Activated naive CD4-positive, alpha-beta T cell treated with anti-CD3 and anti-CD28 coated beads, Interleukin-2, amount 50 U/mL, for 16 hours (primary cell): ENCODE results near the gene GABBR2.
"Not testable (repeated sequence)": the region's sequence is repeated elsewhere in the genome, so short reads cannot be mapped to it uniquely, and the experiment has no call there.

Experiments used
- DNase-seq: peaks from one replicate; pipeline ENCODE4 v3.0.0-alpha.2; 2020

The GABBR2 gene

GRCh38 chr9:98591696-98592095 is 117.0 kb downstream of the GABBR2 start:
- no peak for DNase-seq

DNA sequence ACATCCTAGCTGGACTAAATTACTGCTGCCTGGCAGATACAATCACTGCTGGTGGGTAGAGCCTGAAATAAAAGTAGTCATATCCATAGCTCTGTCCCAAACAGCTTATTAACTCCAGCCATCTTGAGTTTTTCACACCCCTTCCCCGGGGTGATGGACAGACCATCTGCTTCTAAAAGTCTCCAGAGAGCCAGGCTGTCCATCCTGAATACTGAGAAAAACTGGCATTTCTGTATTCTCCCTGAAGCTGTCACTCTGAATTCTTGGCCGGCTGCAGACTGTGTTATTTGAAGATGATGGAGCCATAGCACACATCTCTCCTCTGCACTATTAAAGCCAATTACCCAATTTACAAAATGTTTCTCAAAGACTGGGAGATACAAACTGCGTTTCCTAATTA is 118.6 kb downstream of the GABBR2 start:
- DNase-seq = no peak

DNA sequence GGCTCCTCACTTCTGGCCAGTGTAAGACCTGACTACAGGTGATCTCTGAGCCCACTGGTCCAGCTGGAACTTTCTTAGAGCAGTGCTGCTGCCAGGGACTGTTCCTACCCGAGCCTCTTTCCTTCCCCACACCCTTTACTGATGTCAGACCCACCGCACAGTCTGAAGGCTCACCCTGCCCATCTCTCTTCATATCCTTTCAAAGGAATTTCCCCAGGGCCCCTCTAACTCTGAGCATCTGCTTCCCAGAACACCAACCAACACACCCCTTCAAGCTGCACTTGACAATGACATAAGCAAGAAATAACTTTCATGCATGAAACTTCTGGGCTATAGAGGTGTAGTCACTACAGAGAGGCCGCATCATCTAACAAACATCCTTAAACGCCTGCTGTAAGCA is 119.6 kb downstream of the GABBR2 start:
- no peak for DNase-seq

- DNase-seq = not testable (repeated sequence)
These were observed 123.8 kb downstream of the GABBR2 start for GRCh38 chr9:98584853-98585438.

DNA sequence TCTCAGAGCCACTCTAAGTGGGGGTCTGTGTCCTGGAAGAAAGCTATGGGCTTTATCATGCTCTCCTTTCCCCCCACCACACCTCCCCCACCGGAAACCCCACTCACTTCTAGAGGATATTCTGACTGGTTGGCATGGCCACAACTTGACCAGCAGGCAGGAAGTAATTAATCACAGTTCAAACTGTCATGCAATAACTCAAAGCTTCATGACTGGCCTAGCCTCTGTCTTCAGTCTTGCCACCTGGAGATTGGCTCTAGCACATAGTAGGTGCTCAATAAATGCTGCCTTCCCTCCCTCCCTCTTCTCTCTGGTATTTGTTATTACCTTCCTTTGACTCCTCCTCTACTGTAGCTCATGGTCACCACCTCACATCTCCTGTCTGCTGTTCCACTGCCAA is 124.7 kb downstream of the GABBR2 start:
- DNase-seq = no peak

DNA sequence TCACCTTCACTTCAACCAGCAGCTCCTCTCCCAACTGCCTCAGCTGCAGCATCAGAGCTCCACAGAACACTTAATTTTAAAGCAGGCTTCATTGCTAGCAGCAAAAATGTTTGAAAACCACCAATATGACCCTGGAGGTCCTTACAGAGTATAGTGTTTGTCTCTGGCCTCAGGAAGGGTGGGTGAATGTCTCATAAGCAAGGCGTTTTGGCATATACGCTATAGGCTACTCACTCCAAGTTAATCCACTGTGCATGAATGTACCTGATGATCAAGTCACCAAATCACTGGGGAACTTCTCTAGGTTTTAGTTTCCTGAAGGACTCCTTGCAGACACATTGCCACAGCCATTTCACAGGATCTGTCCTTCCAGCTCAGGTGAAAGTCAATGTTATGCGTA is 125.3 kb downstream of the GABBR2 start:
- DNase-seq = no peak

GRCh38 chr9:98580956-98581355 is 127.8 kb downstream of the GABBR2 start:
- DNase-seq = no peak

GRCh38 chr9:98579700-98580099 is 129.0 kb downstream of the GABBR2 start:
- no peak for DNase-seq

GRCh38 chr9:98577446-98577845 is 131.3 kb downstream of the GABBR2 start:
- no peak for DNase-seq

DNA sequence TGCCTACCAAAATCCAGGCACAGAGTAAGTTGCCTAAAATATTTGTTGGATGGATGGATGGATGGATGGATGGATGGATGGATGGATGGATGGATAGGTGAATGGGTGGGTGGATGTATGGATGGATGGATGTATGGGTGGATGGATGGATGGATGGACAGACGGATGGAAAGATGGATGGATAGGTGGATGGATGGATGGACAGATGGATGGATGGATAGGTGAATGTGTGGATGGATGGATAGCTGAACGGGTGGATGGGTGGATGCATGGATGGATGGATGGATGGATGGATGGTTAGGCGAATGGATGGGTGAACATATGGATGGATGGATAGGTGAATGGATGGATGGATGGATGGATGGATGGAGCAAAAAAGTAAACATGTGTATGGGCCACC is 131.9 kb downstream of the GABBR2 start:
- no peak for DNase-seq

DNA sequence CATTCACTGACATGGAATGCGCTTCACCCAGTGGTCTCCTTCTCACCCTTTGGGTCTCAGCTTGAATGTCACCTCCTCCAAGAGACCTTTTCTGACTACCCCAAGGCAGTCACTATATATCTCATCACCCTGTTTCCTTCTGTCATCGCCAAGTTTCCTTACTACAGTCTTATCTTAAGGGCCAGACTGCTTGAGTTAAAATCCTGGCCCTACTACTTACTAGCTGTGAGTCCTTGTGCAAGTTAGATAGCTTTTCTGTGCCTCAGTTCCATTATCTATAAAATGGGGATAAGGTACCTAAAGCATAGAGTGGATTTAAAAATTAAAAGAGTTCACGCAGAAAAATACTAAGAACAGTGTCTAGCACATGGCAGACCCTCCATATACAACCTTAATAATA is 132.4 kb downstream of the GABBR2 start:
- no peak for DNase-seq

DNA sequence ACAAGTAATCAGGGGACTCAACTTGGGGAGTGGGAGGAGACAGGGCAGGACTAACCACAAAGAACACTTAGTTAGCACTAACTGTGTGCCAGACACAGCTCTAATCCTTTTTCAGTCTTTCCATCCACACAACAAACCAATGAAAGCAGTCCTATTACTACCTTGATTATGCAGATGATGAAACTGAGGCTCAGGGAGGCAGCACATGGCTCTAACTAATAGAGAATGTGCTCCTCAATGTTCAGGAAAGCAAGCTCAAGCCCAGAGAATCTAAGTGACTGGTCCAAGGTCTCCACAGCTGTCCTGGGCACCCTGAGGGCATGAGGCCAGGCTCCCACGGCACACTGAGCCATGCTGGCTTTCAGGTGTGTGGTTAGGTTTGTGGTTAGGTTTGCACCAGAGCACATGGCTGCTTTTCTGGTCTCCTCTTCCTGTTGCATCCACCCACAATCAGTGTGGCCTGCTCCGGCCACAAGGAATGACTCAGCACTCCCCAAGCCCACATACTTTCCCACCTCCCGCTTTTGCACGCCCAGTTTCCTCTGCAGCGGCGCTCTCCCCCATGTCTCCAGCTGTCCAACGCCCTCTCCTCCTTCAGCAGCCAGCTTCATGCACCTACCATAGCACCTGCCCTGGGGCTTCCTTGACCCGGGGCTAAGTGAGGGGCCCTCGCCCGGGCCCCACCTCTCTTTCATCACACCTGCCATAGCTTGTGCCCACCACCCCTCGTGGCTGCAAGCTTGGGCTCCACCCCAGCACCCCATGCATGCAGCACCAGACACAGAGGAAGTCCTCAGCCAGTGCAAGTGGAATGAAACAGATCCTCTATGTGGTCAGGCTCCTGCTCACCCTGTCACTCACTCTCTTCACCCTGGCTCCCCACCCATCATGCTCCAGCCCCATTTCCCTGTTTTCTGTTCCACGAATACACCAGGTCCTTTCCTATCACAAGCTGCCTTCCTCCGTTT is 133.1 kb downstream of the GABBR2 start:
- DNase-seq = no peak

GRCh38 chr9:98573749-98574278 is 134.9 kb downstream of the GABBR2 start:
- no peak for DNase-seq

GRCh38 chr9:98572796-98573195 is 135.9 kb downstream of the GABBR2 start:
- DNase-seq = no peak

GRCh38 chr9:98572054-98572627 is 136.6 kb downstream of the GABBR2 start:
- no peak for DNase-seq

- no peak for DNase-seq
These were observed 137.1 kb downstream of the GABBR2 start for GRCh38 chr9:98571643-98572042.

DNA sequence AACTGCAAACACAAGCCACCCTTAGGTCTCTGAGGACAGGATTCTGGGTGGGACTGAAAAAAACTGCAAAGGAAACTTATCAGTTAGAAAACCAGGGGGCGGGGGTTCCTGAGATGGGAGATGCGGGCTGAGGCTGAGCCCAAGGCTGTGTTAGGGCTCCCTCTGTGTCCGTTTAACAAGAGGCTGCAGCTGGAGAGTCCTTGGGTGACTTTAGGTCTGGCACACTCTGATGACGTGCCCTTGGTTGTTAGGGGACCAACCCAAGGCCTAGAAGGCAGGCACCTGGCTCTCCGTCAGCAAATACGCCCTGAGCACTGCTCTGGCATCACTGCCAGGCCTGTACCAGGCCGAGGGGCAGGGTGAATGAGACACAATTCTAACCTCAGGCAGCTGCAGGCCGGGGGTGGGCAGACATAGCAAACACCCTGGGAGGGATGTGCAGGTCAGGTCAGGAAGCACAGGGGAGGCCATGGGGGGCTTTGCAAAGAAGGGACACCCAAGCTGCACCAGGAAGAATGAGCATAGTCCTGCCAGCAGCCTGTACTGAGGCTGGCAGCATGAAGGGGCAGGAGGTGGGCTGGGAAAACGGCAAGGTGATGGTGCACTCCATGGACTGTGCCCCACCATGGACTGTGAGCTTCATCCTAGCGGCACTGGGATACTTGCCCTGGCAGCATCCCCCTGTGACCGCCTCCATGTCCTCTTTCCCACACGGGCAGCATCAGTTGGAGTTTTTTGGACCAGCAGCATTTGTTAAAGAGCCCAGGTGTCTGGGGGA is 137.9 kb downstream of the GABBR2 start:
- no peak for DNase-seq

DNA sequence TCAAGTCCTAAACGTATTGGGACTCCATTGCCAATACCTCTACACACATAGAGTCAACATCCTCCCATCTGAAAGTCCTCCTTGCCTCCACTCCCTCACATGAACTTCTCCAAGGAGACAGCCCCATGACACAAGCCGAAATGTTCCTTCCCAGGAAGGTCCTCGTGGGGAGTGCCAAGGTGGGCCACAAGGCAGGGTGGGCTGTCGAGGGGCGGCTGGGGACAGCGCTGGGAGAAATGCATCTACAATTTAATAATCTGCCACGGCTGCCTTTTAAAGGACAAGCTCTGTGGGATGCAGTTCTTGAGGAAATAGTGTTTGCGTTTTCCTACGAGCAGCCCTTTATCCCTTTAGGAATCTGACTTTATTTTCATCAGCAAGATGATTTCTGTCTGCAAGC is 138.7 kb downstream of the GABBR2 start:
- DNase-seq = no peak

DNA sequence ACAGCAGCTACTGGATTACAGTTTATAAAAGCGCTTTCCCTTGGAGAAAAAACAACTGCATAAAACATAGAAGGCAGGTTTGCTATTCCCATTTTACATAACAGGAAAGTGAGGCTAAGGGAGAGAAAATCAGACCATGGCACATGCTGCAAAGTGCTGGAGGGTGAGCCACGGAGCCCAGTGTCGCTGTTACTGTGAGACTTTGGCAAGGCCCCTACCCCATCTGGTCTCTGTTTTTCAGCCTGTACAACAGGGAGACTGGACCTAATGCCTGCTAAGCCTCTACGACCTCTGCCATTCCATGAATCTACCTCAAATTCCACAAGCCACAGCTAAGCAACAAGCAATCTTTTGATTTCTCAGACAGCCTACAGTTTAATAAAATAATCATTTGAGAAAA is 139.2 kb downstream of the GABBR2 start:
- no peak for DNase-seq

GRCh38 chr9:98568909-98569469 is 139.7 kb downstream of the GABBR2 start:
- DNase-seq = no peak

DNA sequence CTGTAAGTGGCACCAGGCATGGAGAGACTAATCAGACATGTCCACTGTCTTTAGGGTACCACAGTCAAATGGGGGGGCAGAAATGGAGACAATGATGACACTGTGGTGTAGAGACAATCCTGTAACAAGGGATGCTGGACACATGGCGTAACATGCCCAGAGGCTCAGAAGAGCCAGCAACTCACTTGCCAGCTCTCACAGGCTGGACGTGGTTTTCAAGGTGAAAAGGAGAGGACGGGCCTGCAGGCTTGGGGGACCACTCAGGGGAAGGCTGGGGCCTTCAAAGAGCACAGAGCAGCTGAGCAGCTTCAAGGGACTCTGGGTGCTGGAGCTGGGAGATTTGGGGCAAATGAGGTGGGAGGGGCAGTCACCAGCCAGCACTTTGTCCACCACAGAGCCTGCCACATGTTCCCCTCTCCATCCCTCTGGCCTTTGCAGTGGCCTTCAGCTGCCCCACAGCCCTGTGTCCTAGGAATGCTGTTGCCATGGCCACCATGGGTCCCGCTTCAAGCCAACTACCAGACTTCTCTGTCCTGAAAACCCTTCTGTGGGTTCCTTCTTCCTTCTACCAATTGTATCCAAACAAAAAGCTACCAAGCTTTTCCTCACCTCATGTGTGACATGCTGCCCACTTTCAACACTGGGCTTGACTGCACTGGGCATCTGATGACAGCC is 140.4 kb downstream of the GABBR2 start:
- DNase-seq = no peak
